Measurements from ENCODE around the gene IWS1. TPM values are rescaled to one million over a fixed set of nuclear protein-coding genes. Genes with fewer than 3 reads are reported as not detected.
A peak's percentile ranks its signal among the peaks of the same experiment; 100 is the strongest.

The IWS1 gene
- total and polyA plus RNA-seq, 9 of the 15 experiments (the other 6 are each of a cell fraction or from before 2014, with no cell fraction given): 20.8 to 67.2 (median 46.6) TPM

DNA sequence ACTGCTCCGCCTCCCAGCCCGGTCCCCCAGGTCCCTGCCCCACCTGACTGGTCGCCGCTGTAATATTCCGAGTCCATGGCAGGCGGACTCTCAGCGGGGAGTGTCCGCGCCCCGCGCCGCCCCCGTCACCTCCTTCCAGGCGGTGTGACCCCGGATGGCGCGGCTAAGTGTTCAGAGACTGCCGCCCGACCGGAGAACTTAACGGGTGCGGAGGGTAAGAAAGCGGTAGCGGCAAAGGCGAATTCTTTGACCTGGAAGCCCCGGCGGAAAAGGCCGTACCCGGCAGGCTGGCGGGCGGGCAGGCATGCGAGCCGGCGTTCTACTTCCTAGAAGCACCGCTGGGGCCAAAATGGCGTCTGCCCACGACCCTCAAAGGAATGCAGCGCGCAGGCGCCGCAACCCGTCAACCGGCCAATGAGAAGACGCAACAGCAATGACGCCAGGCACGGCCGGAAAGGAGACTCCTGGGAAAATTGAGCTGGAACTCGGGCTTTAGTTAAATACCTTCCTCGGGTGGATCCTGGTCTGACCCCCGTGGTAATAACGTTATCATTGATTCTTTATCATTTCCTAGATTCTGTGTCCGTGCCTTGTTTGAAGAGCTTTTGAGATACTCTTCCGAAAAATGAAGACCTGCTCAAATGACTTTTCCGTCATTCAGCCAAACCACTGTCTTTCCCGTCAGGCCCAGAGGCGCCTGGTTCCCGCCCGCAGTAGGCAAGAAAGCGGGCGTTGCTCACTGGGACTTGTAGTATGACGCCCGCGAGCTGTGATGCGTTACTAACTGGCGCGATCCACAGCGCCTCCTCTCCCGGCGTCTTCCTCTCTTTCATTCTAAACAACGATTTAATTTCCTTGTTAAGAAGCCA is at the start of gene IWS1 (continued):
- TF ChIP-seq ZNF79 (CRISPR knock-in tag; IDR thresholded peaks at IDR 0.05; ENCODE audit: low read depth): no peak
- TF ChIP-seq VEZF1 (CRISPR knock-in tag; IDR thresholded peaks at IDR 0.05): peak; percentile 66
- TF ChIP-seq ZKSCAN8 (CRISPR knock-in tag; IDR thresholded peaks at IDR 0.05): no peak
- TF ChIP-seq NFIC (IDR thresholded peaks at IDR 0.05): 0 out of 2 replicates have a peak, but pooled peaks have one; percentile 25
- no peak for TF ChIP-seq DDX20 (tag; IDR thresholded peaks at IDR 0.05; ENCODE audit: low read depth)
- TF ChIP-seq GTF2E2 (tag; IDR thresholded peaks at IDR 0.05): peak; percentile 85
- TF ChIP-seq ZNF143 (CRISPR knock-in tag; IDR thresholded peaks at IDR 0.05): peak; percentile 79
- TF ChIP-seq, protein P1, sequence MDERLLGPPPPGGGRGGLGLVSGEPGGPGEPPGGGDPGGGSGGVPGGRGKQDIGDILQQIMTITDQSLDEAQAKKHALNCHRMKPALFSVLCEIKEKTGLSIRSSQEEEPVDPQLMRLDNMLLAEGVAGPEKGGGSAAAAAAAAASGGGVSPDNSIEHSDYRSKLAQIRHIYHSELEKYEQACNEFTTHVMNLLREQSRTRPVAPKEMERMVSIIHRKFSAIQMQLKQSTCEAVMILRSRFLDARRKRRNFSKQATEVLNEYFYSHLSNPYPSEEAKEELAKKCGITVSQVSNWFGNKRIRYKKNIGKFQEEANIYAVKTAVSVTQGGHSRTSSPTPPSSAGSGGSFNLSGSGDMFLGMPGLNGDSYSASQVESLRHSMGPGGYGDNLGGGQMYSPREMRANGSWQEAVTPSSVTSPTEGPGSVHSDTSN (CRISPR knock-in tag; IDR thresholded peaks at IDR 0.05; ENCODE audit: low read depth): no peak
- TF ChIP-seq, protein P1 (tag; conservative IDR thresholded peaks at IDR 0.05; ENCODE audit: low read depth): no peak
- no peak for TF ChIP-seq TAF15 (IDR thresholded peaks at IDR 0.05; ENCODE audit: low read depth, low read length)
- TF ChIP-seq ZNF764 (CRISPR knock-in tag; IDR thresholded peaks at IDR 0.05; ENCODE audit: low read depth): no peak
- TF ChIP-seq NFYB (IDR thresholded peaks at IDR 0.05; ENCODE audit: extremely low read depth, insufficient read length): peak; percentile 19
- TF ChIP-seq ZNF696 (CRISPR knock-in tag; conservative IDR thresholded peaks at IDR 0.05): no peak
- TF ChIP-seq CREM (IDR thresholded peaks at IDR 0.05; ENCODE audit: low read depth): peak; percentile 81
- 0 out of 2 replicates have a peak, but pooled peaks have one; percentile 11 for TF ChIP-seq SAFB (IDR thresholded peaks at IDR 0.05; ENCODE audit: borderline replicate concordance, low read depth, low read length)
- no peak for TF ChIP-seq HMG20B (CRISPR knock-in tag; IDR thresholded peaks at IDR 0.05)
- peak; percentile 95 for TF ChIP-seq NRF1 (conservative IDR thresholded peaks at IDR 0.05 in 1 of 2, IDR thresholded peaks at IDR 0.05 in 1 of 2)
- no peak for TF ChIP-seq NR3C1 (CRISPR knock-in tag; IDR thresholded peaks at IDR 0.05)
- no peak for TF ChIP-seq RAD21 (CRISPR knock-in tag; conservative IDR thresholded peaks at IDR 0.05 in 1 of 2, IDR thresholded peaks at IDR 0.05 in 1 of 2)
- TF ChIP-seq IRF1 (CRISPR knock-in tag; IDR thresholded peaks at IDR 0.05; ENCODE audit: borderline replicate concordance): no peak
- TF ChIP-seq PRPF4 (IDR thresholded peaks at IDR 0.05; ENCODE audit: insufficient read depth, low read depth, low read length, poor library complexity, severe bottlenecking): no peak
- TF ChIP-seq ASH1L (IDR thresholded peaks at IDR 0.05; ENCODE audit: borderline replicate concordance, low read depth, partially characterized antibody): peak; percentile 7
- TF ChIP-seq HEY1 (CRISPR knock-in tag; IDR thresholded peaks at IDR 0.05; ENCODE audit: borderline replicate concordance): no peak
